Gastrocnemius medialis (tissue), 4 donors: ENCODE data around the gene KDELR1. TPM values are rescaled to one million over a fixed set of nuclear protein-coding genes. Genes with fewer than 3 reads are reported as not detected.
"Not testable (repeated sequence)": the region's sequence is repeated elsewhere in the genome, so short reads cannot be mapped to it uniquely, and the experiment has no call there.

Source experiments
- ATAC-seq, 2 donors: fragments of 150-250 bp; one replicate each; pipeline ENCODE4 v1.9.1; 2016
- DNase-seq, 2 donors: peaks; one replicate each; pipeline ENCODE4 v3.0.0-alpha.2; 2019
- H3K27ac ChIP-seq, 4 donors: fragments of 200-600 bp; sonication (generic); 1 replicate in 1 of 4; 2 replicates in 3 of 4; pipeline ENCODE4 v1.5.1; 2016 to 2018; ENCODE audit warnings: mild to moderate bottlenecking in 2 of 4, moderate library complexity in 1 of 4
- H3K27me3 ChIP-seq, 3 donors: fragments of 200-600 bp; sonication (generic) in 2 of 3; 1 replicate in 1 of 3; 2 replicates in 2 of 3; pipeline versions ENCODE4 v1.5.1 to v1.6.0; 2016 to 2019; ENCODE audit warnings: mild to moderate bottlenecking in 1 of 3, moderate library complexity in 1 of 3
- H3K36me3 ChIP-seq, 2 donors: fragments of 200-600 bp; sonication (generic) in 1 of 2; one replicate each; pipeline ENCODE4 v1.5.1; 2017 to 2018
- H3K4me1 ChIP-seq, 2 donors: fragments of 200-600 bp; sonication (generic) in 1 of 2; one replicate each; pipeline ENCODE4 v1.5.1; 2016 to 2017; ENCODE audit warnings: mild to moderate bottlenecking in 2 of 2
- H3K4me3 ChIP-seq, 4 donors: fragments of 200-600 bp; sonication (generic) in 3 of 4; 1 replicate in 1 of 4; 2 replicates in 3 of 4; pipeline ENCODE4 v1.5.1; 2016 to 2019; ENCODE audit warnings: mild to moderate bottlenecking in 2 of 4
- H3K9me3 ChIP-seq, 3 donors: fragments of 200-600 bp; sonication (generic) in 2 of 3; 1 replicate in 1 of 3; 2 replicates in 2 of 3; pipeline ENCODE4 v1.5.1; 2016 to 2019
- CTCF ChIP-seq, 5 experiments: fragments of 450-650 bp in 3 of 5; fragments of 200-600 bp in 2 of 5; sonication (generic) in 2 of 5; IDR thresholded peaks in 4 of 5; conservative IDR thresholded peaks in 1 of 5; 1 replicate in 4 of 5; 2 replicates in 1 of 5; pipeline ENCODE4 v1.5.1; 2016 to 2019; ENCODE audit warnings: antibody characterized with exemption in 5 of 5, mild to moderate bottlenecking in 3 of 5, moderate library complexity in 3 of 5
- POLR2A ChIP-seq, 2 donors: fragments of 450-650 bp; IDR thresholded peaks; one replicate each; pipeline ENCODE4 v1.6.1; 2017; ENCODE audit warnings: antibody characterized with exemption in 2 of 2, mild to moderate bottlenecking in 2 of 2, moderate library complexity in 2 of 2
- in situ Hi-C, 4 donors: fragments of 200-750 bp; cut with MboI; loops; one replicate each; pipeline versions ENCODE4 v1.15.0 to v1.8.0; 2017; ENCODE audit warnings: low sequenced_read_pairs in 4 of 4
- intact Hi-C: fragments of 100-400 bp; cut with DNase I; formaldehyde crosslinking; loops from one replicate; pipeline ENCODE4 v1.15.1; 2023; ENCODE audit warnings: low total_unique reads
- total RNA-seq, 4 donors: library from RNA; depleted of rRNA; stranded (reverse); fragments of >200 nt; gene quantifications; one replicate each; pipeline versions ENCODE4 v1.1.0 to v1.2.3, GENCODE V29; 2016

Gene KDELR1
- total RNA-seq, 4 donors from 2014 or later, result 44.9 to 64.7 (median 54.0) TPM

GRCh38 chr19:48379058-48379457, 12.3 kb downstream of the KDELR1 start:
- DNase-seq, result no peak
- no peak for ATAC-seq
- Histone ChIP-seq H3K27ac (no peak overlapping the region), H3K4me1 (no peaks in the 10 kb centered on the region), H3K27me3 (no peaks in the 10 kb centered on the region), H3K36me3 (peaks cover 0 to 22% of the 10 kb centered on the region in 2 donors), H3K4me3 (no peak overlapping the region), H3K9me3 (no peaks in the 10 kb centered on the region)
- TF ChIP-seq CTCF (IDR thresholded peaks at IDR 0.05 in 4 of 5, conservative IDR thresholded peaks at IDR 0.05 in 1 of 5) (no peak), POLR2A (IDR thresholded peaks at IDR 0.05) (no peak)
- intact Hi-C loops, result no loop called here
- in situ Hi-C loops, result no loop called here

- intact Hi-C loops (no loop called here), in situ Hi-C loops (no loop called here)
- TF ChIP-seq POLR2A (IDR thresholded peaks at IDR 0.05) (no peak), CTCF (IDR thresholded peaks at IDR 0.05 in 4 of 5, conservative IDR thresholded peaks at IDR 0.05 in 1 of 5) (no peak)
- no peak for DNase-seq
- H3K9me3 ChIP-seq, result no peaks in the 10 kb centered on the region
- no peak overlapping the region for H3K4me3 ChIP-seq
- peaks cover 0 to 13% of the 10 kb centered on the region in 2 donors for H3K36me3 ChIP-seq
- no peak for ATAC-seq
- no peak overlapping the region for H3K27ac ChIP-seq
- H3K4me1 ChIP-seq, result no peaks in the 10 kb centered on the region
- no peaks in the 10 kb centered on the region for H3K27me3 ChIP-seq
Observed at GRCh38 chr19:48378194-48378570, 13.2 kb downstream of the KDELR1 start.

- intact Hi-C loops, result no loop called here
- in situ Hi-C loops, result no loop called here
- TF ChIP-seq POLR2A (IDR thresholded peaks at IDR 0.05) (no peak), CTCF (IDR thresholded peaks at IDR 0.05 in 4 of 5, conservative IDR thresholded peaks at IDR 0.05 in 1 of 5) (no peak)
- no peak for DNase-seq
- Histone ChIP-seq H3K27me3 (no peaks in the 10 kb centered on the region), H3K4me1 (no peaks in the 10 kb centered on the region), H3K9me3 (no peaks in the 10 kb centered on the region), H3K36me3 (no peaks in the 10 kb centered on the region), H3K27ac (no peak overlapping the region), H3K4me3 (no peak overlapping the region)
- ATAC-seq, result no peak
Observed at GRCh38 chr19:48373567-48373966, 17.8 kb downstream of the KDELR1 start.

GRCh38 chr19:48372904-48373303, 18.4 kb downstream of the KDELR1 start:
- intact Hi-C loops (no loop called here), in situ Hi-C loops (no loop called here)
- no peak for TF ChIP-seq POLR2A (IDR thresholded peaks at IDR 0.05)
- TF ChIP-seq CTCF (IDR thresholded peaks at IDR 0.05 in 4 of 5, conservative IDR thresholded peaks at IDR 0.05 in 1 of 5), result no peak
- Histone ChIP-seq H3K4me1 (no peaks in the 10 kb centered on the region), H3K36me3 (no peaks in the 10 kb centered on the region), H3K27me3 (no peaks in the 10 kb centered on the region), H3K9me3 (no peaks in the 10 kb centered on the region), H3K27ac (no peak overlapping the region), H3K4me3 (no peak overlapping the region)
- ATAC-seq (no peak), DNase-seq (no peak)

GRCh38 chr19:48371771-48372170, 19.6 kb downstream of the KDELR1 start:
- H3K4me1 ChIP-seq, ATAC-seq, H3K9me3 ChIP-seq, intact Hi-C loops, in situ Hi-C loops, H3K27me3 ChIP-seq, H3K36me3 ChIP-seq, H3K27ac ChIP-seq, H3K4me3 ChIP-seq, DNase-seq: not testable (repeated sequence)
